HepG2 (cell line): ENCODE data around the gene ABCB6. TPM values are rescaled to one million over a fixed set of nuclear protein-coding genes. Genes with fewer than 3 reads are reported as not detected.
A peak's percentile ranks its signal among the peaks of the same experiment; 100 is the strongest.

Experiments
- HCFC1 ChIP-seq: fragments of 150-350 bp; IDR thresholded peaks from 2 replicates; pipeline ENCODE4 v1.6.1; 2014; ENCODE audit warnings: low read depth, low read length
- HIVEP1 ChIP-seq: sonication (generic); formaldehyde crosslinking; IDR thresholded peaks from 2 replicates; pipeline ENCODE4 v1.4.0; 2020; ENCODE audit warnings: mild to moderate bottlenecking, missing genetic modification reagents
- KDM5A ChIP-seq: fragments of 200-600 bp; sonication (generic); IDR thresholded peaks from 2 replicates; pipeline ENCODE4 v1.7.0; 2018; ENCODE audit warnings: antibody characterized with exemption, mild to moderate bottlenecking, low read length, borderline replicate concordance
- NR1H2 ChIP-seq: sonication (generic); formaldehyde crosslinking; IDR thresholded peaks from 2 replicates; pipeline ENCODE4 v1.8.1; 2022; ENCODE audit warnings: low read depth, missing genetic modification reagents, borderline replicate concordance
- SNAPC2 ChIP-seq: sonication (generic); formaldehyde crosslinking; IDR thresholded peaks from 2 replicates; pipeline ENCODE4 v1.8.1; 2022; ENCODE audit warnings: mild to moderate bottlenecking, missing genetic modification reagents
- SOX5 ChIP-seq: IDR thresholded peaks from 2 replicates; pipeline ENCODE4 v1.6.1; 2016; ENCODE audit warnings: borderline replicate concordance
- SUZ12 ChIP-seq: fragments of 150-350 bp; IDR thresholded peaks from 2 replicates; pipeline ENCODE4 v1.6.1; 2014; ENCODE audit warnings: low read depth, low read length
- TAF1 ChIP-seq: sonication (generic); formaldehyde crosslinking; IDR thresholded peaks from 2 replicates; pipeline ENCODE4 v1.4.0; 2020; ENCODE audit warnings: missing genetic modification reagents
- ZBTB38 ChIP-seq: sonication (generic); formaldehyde crosslinking; IDR thresholded peaks from 2 replicates; pipeline ENCODE4 v1.5.1; 2020; ENCODE audit warnings: mild to moderate bottlenecking, missing genetic modification reagents
- ZNF33A ChIP-seq: sonication (generic); formaldehyde crosslinking; IDR thresholded peaks from 2 replicates; pipeline ENCODE4 v1.5.1; 2020; ENCODE audit warnings: missing genetic modification reagents, mild to moderate bottlenecking, moderate library complexity, borderline replicate concordance
- ZNF605 ChIP-seq: sonication (generic); formaldehyde crosslinking; IDR thresholded peaks from 2 replicates; pipeline ENCODE4 v1.8.0; 2022; ENCODE audit warnings: mild to moderate bottlenecking, missing genetic modification reagents
- ZNF777 ChIP-seq: sonication (generic); formaldehyde crosslinking; IDR thresholded peaks from 2 replicates; pipeline ENCODE4 v1.4.0; 2020; ENCODE audit warnings: missing genetic modification reagents
- polyA plus RNA-seq, 8 experiments: library from polyadenylated mRNA; depleted of rRNA in 3 of 8; stranded (reverse) in 7 of 8; unstranded in 1 of 8; fragments of >200 nt; fragmentation: Illumina TruSeq in 4 of 8; extraction: Trizol in 4 of 8; gene quantifications; 2 replicates each; pipeline versions ENCODE4 v1.2.1 to v1.2.3, GENCODE V29; 2011 to 2016; ENCODE audit warnings: low read depth in 4 of 8, missing spikeins in 1 of 8, mixed read lengths in 1 of 8; ENCODE audit not compliant: insufficient read depth in 1 of 8
- total RNA-seq, 5 experiments: library from RNA; depleted of rRNA; stranded (reverse); fragments of >200 nt; fragmentation: Illumina TruSeq; extraction: Trizol; gene quantifications; 2 replicates each; pipeline ENCODE4 v1.2.3, GENCODE V29; 2016; ENCODE audit warnings: low read depth in 1 of 5
- TF ChIP-seq, protein P1 (sequence below): sonication (generic); formaldehyde crosslinking; IDR thresholded peaks from 2 replicates; pipeline ENCODE4 v1.5.0; 2020; ENCODE audit warnings: mild to moderate bottlenecking, missing genetic modification reagents, moderate library complexity
- TF ChIP-seq, protein P2 (sequence below): sonication (generic); formaldehyde crosslinking; IDR thresholded peaks from 2 replicates; pipeline ENCODE4 v1.5.1; 2020; ENCODE audit warnings: mild to moderate bottlenecking, moderate library complexity, missing genetic modification reagents
- TF ChIP-seq, protein P3 (sequence below): sonication (generic); formaldehyde crosslinking; IDR thresholded peaks from 2 replicates; pipeline ENCODE4 v1.9.0; 2021; ENCODE audit warnings: mild to moderate bottlenecking, missing genetic modification reagents
- TF ChIP-seq, protein P4 (sequence below): sonication (generic); formaldehyde crosslinking; IDR thresholded peaks from 2 replicates; pipeline ENCODE4 v1.4.0; 2020; ENCODE audit warnings: mild to moderate bottlenecking, missing genetic modification reagents

The ABCB6 gene
- total and polyA plus RNA-seq, 2 of the 13 experiments (the other 11 are each of a cell fraction or from before 2014, with no cell fraction given) = 91.1 to 137 TPM

DNA sequence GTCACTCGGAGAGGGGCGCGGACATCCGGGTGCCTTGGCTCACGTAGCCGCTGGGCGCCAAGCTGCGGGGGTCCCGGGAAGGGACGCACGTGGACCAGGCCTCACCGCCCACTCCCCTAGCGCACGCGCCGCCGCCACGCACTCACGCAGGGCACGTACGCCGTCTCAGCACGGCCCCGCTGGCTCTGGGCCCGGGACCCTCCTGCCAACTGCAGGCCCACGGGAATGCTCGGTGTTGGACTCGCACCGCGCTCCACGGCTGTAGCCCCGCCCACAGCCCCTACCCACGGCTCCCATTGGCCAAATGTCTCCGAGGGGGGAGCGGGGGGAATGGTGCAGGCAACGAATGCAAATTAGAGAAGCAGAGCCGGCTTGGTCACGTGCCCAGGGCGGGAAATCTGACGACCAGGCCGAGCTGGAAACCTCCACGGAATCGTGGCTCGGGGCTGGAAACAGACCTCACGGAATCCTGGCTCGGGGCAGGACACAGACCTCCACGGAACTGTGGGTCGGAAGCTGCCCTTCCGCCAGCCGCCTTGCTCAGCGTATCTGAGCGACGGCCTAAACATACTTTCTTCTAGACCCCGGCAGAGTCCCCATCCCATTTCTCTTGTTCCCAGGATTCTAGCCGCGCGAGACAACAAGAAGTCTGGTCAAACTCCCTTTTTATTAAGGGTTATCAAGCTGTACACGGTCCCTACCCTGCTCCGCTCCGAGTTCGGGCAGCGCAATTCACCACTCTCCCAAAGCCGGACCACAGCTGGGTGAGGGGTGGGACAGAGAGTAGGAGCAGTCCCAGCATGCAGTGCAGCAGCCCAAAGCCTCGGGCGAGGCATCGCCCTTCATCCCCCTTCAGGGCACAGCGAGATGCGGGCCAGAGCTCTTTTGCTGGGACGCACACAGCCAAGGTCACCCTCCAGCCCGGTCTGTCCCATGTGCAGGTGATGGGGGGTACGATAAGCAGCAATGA lies at the start of gene ABCB6 (continued):
- TF ChIP-seq, protein P1, sequence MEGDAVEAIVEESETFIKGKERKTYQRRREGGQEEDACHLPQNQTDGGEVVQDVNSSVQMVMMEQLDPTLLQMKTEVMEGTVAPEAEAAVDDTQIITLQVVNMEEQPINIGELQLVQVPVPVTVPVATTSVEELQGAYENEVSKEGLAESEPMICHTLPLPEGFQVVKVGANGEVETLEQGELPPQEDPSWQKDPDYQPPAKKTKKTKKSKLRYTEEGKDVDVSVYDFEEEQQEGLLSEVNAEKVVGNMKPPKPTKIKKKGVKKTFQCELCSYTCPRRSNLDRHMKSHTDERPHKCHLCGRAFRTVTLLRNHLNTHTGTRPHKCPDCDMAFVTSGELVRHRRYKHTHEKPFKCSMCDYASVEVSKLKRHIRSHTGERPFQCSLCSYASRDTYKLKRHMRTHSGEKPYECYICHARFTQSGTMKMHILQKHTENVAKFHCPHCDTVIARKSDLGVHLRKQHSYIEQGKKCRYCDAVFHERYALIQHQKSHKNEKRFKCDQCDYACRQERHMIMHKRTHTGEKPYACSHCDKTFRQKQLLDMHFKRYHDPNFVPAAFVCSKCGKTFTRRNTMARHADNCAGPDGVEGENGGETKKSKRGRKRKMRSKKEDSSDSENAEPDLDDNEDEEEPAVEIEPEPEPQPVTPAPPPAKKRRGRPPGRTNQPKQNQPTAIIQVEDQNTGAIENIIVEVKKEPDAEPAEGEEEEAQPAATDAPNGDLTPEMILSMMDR (CRISPR knock-in tag) = 0 out of 2 replicates have a peak, but pooled peaks have one; percentile 20
- TF ChIP-seq ZBTB38 (CRISPR knock-in tag) = peak; percentile 93
- TF ChIP-seq, protein P2, sequence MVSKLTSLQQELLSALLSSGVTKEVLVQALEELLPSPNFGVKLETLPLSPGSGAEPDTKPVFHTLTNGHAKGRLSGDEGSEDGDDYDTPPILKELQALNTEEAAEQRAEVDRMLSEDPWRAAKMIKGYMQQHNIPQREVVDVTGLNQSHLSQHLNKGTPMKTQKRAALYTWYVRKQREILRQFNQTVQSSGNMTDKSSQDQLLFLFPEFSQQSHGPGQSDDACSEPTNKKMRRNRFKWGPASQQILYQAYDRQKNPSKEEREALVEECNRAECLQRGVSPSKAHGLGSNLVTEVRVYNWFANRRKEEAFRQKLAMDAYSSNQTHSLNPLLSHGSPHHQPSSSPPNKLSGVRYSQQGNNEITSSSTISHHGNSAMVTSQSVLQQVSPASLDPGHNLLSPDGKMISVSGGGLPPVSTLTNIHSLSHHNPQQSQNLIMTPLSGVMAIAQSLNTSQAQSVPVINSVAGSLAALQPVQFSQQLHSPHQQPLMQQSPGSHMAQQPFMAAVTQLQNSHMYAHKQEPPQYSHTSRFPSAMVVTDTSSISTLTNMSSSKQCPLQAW = peak; percentile 68; the same call in 1 of the 2 replicates
- no peak for TF ChIP-seq KDM5A
- TF ChIP-seq, protein P3, sequence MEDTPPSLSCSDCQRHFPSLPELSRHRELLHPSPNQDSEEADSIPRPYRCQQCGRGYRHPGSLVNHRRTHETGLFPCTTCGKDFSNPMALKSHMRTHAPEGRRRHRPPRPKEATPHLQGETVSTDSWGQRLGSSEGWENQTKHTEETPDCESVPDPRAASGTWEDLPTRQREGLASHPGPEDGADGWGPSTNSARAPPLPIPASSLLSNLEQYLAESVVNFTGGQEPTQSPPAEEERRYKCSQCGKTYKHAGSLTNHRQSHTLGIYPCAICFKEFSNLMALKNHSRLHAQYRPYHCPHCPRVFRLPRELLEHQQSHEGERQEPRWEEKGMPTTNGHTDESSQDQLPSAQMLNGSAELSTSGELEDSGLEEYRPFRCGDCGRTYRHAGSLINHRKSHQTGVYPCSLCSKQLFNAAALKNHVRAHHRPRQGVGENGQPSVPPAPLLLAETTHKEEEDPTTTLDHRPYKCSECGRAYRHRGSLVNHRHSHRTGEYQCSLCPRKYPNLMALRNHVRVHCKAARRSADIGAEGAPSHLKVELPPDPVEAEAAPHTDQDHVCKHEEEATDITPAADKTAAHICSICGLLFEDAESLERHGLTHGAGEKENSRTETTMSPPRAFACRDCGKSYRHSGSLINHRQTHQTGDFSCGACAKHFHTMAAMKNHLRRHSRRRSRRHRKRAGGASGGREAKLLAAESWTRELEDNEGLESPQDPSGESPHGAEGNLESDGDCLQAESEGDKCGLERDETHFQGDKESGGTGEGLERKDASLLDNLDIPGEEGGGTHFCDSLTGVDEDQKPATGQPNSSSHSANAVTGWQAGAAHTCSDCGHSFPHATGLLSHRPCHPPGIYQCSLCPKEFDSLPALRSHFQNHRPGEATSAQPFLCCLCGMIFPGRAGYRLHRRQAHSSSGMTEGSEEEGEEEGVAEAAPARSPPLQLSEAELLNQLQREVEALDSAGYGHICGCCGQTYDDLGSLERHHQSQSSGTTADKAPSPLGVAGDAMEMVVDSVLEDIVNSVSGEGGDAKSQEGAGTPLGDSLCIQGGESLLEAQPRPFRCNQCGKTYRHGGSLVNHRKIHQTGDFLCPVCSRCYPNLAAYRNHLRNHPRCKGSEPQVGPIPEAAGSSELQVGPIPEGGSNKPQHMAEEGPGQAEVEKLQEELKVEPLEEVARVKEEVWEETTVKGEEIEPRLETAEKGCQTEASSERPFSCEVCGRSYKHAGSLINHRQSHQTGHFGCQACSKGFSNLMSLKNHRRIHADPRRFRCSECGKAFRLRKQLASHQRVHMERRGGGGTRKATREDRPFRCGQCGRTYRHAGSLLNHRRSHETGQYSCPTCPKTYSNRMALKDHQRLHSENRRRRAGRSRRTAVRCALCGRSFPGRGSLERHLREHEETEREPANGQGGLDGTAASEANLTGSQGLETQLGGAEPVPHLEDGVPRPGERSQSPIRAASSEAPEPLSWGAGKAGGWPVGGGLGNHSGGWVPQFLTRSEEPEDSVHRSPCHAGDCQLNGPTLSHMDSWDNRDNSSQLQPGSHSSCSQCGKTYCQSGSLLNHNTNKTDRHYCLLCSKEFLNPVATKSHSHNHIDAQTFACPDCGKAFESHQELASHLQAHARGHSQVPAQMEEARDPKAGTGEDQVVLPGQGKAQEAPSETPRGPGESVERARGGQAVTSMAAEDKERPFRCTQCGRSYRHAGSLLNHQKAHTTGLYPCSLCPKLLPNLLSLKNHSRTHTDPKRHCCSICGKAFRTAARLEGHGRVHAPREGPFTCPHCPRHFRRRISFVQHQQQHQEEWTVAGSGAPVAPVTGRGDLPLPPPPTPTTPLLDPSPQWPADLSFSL (CRISPR knock-in tag) = no peak
- TF ChIP-seq, protein P4, sequence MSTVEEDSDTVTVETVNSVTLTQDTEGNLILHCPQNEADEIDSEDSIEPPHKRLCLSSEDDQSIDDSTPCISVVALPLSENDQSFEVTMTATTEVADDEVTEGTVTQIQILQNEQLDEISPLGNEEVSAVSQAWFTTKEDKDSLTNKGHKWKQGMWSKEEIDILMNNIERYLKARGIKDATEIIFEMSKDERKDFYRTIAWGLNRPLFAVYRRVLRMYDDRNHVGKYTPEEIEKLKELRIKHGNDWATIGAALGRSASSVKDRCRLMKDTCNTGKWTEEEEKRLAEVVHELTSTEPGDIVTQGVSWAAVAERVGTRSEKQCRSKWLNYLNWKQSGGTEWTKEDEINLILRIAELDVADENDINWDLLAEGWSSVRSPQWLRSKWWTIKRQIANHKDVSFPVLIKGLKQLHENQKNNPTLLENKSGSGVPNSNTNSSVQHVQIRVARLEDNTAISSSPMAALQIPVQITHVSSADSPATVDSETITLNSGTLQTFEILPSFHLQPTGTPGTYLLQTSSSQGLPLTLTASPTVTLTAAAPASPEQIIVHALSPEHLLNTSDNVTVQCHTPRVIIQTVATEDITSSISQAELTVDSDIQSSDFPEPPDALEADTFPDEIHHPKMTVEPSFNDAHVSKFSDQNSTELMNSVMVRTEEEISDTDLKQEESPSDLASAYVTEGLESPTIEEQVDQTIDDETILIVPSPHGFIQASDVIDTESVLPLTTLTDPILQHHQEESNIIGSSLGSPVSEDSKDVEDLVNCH (CRISPR knock-in tag) = peak; percentile 94; the same call in 1 of the 2 replicates
- no peak; the same call in 1 of the 2 replicates for TF ChIP-seq HCFC1
- TF ChIP-seq HIVEP1 (CRISPR knock-in tag) = peak; percentile 96
- 0 out of 2 replicates have a peak, but pooled peaks have one; percentile 9 for TF ChIP-seq ZNF33A (CRISPR knock-in tag)
- peak; percentile 82 for TF ChIP-seq ZNF777 (CRISPR knock-in tag)
- peak; percentile 99 for TF ChIP-seq SNAPC2 (CRISPR knock-in tag)
- TF ChIP-seq ZNF605 = peak; percentile 82; the same call in 1 of the 2 replicates
- peak; percentile 59; the same call in 1 of the 2 replicates for TF ChIP-seq SOX5 (CRISPR knock-in tag)
- 0 out of 2 replicates have a peak, but pooled peaks have one; percentile 33 for TF ChIP-seq NR1H2 (CRISPR knock-in tag)
- TF ChIP-seq TAF1 (CRISPR knock-in tag) = peak; percentile 100
- no peak for TF ChIP-seq SUZ12
